ENCODE measurements around the gene CAPN7. TPM values are rescaled to one million over a fixed set of nuclear protein-coding genes. Genes with fewer than 3 reads are reported as not detected.

CAPN7 gene
- total RNA-seq, 1 donor from 2014 or later: 49.5 TPM

DNA sequence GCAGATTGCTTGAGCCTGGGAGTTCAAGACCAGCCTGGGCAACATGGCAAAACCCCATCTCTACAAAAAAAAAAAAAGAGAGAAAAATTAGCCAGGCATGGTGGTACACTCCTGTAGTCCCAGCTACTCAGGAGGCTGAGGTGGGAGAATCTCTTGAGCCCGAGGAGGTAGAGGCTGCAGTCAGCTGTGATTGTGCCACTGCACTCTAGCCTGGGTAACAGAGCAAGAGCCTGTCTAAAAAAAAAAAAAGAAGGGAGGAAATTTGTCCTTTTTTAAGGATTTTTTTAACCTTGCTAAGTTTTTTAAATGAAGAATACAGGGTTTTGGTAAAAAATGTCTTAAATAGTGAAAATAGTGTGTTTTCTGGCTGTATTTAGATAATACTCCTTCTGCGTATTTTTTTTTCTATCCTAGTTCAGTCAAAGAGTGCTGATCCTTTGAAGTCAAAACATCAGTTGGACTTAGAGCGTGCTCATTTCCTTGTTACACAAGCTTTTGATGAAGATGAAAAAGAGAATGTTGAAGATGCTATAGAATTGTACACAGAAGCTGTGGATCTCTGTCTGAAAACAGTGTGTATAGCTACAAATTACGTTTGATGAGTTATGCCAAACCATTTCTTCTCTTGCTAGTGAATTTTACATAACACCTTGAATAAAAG is 11.1 kb downstream of the CAPN7 start:
- Mint-ChIP-seq H3K27ac (ENCODE audit: unreplicated experiment) (no peak overlapping the region), H3K4me3 (ENCODE audit: unreplicated experiment) (no peak overlapping the region), H3K27me3 (ENCODE audit: unreplicated experiment) (no peaks in the 10 kb centered on the region), H3K36me3 (ENCODE audit: unreplicated experiment) (peaks cover 66% of the 10 kb centered on the region), H3K4me1 (ENCODE audit: unreplicated experiment) (no peaks in the 10 kb centered on the region), H3K9me3 (ENCODE audit: unreplicated experiment) (no peaks in the 10 kb centered on the region)
- no peak for DNase-seq (ENCODE audit: extremely low spot score, unreplicated experiment)
- TF ChIP-seq, protein P1, sequence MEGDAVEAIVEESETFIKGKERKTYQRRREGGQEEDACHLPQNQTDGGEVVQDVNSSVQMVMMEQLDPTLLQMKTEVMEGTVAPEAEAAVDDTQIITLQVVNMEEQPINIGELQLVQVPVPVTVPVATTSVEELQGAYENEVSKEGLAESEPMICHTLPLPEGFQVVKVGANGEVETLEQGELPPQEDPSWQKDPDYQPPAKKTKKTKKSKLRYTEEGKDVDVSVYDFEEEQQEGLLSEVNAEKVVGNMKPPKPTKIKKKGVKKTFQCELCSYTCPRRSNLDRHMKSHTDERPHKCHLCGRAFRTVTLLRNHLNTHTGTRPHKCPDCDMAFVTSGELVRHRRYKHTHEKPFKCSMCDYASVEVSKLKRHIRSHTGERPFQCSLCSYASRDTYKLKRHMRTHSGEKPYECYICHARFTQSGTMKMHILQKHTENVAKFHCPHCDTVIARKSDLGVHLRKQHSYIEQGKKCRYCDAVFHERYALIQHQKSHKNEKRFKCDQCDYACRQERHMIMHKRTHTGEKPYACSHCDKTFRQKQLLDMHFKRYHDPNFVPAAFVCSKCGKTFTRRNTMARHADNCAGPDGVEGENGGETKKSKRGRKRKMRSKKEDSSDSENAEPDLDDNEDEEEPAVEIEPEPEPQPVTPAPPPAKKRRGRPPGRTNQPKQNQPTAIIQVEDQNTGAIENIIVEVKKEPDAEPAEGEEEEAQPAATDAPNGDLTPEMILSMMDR (IDR thresholded peaks at IDR 0.05): no peak

DNA sequence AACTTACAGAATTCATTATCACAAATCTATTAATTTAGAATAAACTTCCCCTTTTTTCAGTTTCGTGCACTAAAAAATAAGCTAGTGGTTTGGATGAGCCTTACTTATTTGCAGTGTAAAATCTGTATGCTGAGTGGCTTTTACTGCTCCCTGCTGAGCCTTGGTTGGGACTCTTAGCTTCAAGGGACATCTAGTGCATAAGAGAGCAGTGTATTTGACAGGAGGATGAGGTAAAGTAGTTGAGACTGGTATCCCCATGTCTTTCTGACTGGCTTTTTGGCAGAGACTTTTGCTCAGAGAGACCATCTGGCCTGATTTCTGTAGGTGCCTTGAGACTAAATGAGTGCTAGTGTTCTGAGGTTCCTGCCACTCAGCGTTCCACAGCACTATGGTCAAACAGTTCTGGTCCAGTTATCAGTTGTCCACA is 11.8 kb downstream of the CAPN7 start:
- no peak overlapping the region for H3K27ac Mint-ChIP-seq (ENCODE audit: unreplicated experiment)
- no peak for DNase-seq (ENCODE audit: extremely low spot score, unreplicated experiment)
- no peaks in the 10 kb centered on the region for H3K27me3 Mint-ChIP-seq (ENCODE audit: unreplicated experiment)
- H3K9me3 Mint-ChIP-seq (ENCODE audit: unreplicated experiment): no peaks in the 10 kb centered on the region
- H3K4me3 Mint-ChIP-seq (ENCODE audit: unreplicated experiment): no peak overlapping the region
- peaks cover 64% of the 10 kb centered on the region for H3K36me3 Mint-ChIP-seq (ENCODE audit: unreplicated experiment)
- TF ChIP-seq, protein P1 (IDR thresholded peaks at IDR 0.05): no peak
- no peaks in the 10 kb centered on the region for H3K4me1 Mint-ChIP-seq (ENCODE audit: unreplicated experiment)

DNA sequence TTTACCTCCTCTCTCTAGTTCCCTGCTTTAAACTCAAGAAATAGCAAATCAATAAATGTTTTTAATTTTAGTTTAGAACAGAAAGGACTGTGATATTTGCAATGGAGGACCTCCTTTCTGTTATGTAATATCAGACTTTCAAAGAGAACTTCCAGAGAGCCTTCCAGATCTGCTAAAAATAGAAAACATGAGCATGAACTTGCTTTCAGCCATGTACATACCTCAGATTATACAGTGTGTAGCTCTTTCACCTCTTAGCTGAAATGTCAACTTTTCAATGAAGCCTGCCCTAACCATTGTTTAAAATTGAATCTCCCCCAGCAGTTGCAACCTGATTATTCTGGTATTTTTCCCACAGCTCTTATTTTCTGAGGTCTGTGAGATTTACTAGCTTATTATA is 12.6 kb downstream of the CAPN7 start:
- TF ChIP-seq, protein P1 (IDR thresholded peaks at IDR 0.05): no peak
- no peaks in the 10 kb centered on the region for H3K9me3 Mint-ChIP-seq (ENCODE audit: unreplicated experiment)
- DNase-seq (ENCODE audit: extremely low spot score, unreplicated experiment): no peak
- no peaks in the 10 kb centered on the region for H3K4me1 Mint-ChIP-seq (ENCODE audit: unreplicated experiment)
- no peaks in the 10 kb centered on the region for H3K27me3 Mint-ChIP-seq (ENCODE audit: unreplicated experiment)
- no peak overlapping the region for H3K27ac Mint-ChIP-seq (ENCODE audit: unreplicated experiment)
- H3K36me3 Mint-ChIP-seq (ENCODE audit: unreplicated experiment): peaks cover 62% of the 10 kb centered on the region
- no peak overlapping the region for H3K4me3 Mint-ChIP-seq (ENCODE audit: unreplicated experiment)

DNA sequence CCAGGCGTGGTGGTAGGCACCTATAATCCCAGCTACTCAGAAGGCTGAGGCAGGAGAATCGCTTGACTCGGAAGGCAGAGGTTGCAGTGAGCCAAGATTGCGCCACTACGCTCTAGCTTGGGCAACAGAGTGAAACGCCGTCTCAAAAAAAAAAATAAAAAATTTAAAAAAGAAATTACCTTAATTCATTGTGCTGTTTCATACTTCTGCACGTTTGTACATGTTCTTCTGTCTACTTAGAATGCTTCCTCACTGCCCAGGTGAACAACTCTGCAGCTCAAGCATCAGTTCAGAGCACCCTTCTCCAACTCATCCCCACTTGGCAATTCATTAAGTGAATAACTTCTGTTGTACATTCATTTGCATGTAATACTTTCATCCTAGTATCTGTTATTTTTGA is 14.0 kb downstream of the CAPN7 start:
- Mint-ChIP-seq H3K27me3 (ENCODE audit: unreplicated experiment) (no peaks in the 10 kb centered on the region), H3K4me3 (ENCODE audit: unreplicated experiment) (no peak overlapping the region), H3K9me3 (ENCODE audit: unreplicated experiment) (no peaks in the 10 kb centered on the region), H3K27ac (ENCODE audit: unreplicated experiment) (no peak overlapping the region), H3K36me3 (ENCODE audit: unreplicated experiment) (peaks cover 60% of the 10 kb centered on the region), H3K4me1 (ENCODE audit: unreplicated experiment) (no peaks in the 10 kb centered on the region)
- no peak for DNase-seq (ENCODE audit: extremely low spot score, unreplicated experiment)
- TF ChIP-seq, protein P1 (IDR thresholded peaks at IDR 0.05): no peak

DNA sequence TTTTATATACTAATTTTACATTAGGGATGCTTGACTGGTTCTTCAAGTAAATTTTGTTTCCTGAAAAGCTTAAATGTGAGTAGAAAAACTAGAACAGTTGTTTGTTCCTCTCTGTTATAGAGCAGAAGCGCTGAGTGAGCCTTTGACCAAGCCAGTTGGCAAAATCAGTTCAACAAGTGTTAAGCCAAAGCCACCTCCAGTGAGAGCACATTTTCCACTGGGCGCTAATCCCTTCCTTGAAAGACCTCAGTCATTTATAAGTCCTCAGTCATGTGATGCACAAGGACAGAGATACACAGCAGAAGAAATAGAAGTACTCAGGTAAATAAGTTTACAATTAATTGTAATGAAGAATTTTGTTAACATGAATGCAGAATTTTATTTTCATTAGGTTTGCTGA is 14.6 kb downstream of the CAPN7 start:
- DNase-seq (ENCODE audit: extremely low spot score, unreplicated experiment): no peak
- no peak overlapping the region for H3K4me3 Mint-ChIP-seq (ENCODE audit: unreplicated experiment)
- TF ChIP-seq, protein P1 (IDR thresholded peaks at IDR 0.05): no peak
- H3K27me3 Mint-ChIP-seq (ENCODE audit: unreplicated experiment): no peaks in the 10 kb centered on the region
- H3K27ac Mint-ChIP-seq (ENCODE audit: unreplicated experiment): no peak overlapping the region
- H3K9me3 Mint-ChIP-seq (ENCODE audit: unreplicated experiment): no peaks in the 10 kb centered on the region
- H3K4me1 Mint-ChIP-seq (ENCODE audit: unreplicated experiment): no peaks in the 10 kb centered on the region
- H3K36me3 Mint-ChIP-seq (ENCODE audit: unreplicated experiment): peaks cover 57% of the 10 kb centered on the region
